Endodermal cell (in vitro differentiated cells): ENCODE data around the gene GIMAP1. TPM values are rescaled to one million over a fixed set of nuclear protein-coding genes. Genes with fewer than 3 reads are reported as not detected.

ENCODE experiments used
- DNase-seq: peaks from one replicate; pipeline ENCODE4 v3.0.0-alpha.2; 2017
- H3K27ac ChIP-seq: 2 replicates; pipeline ENCODE4 v1.5.1; 2013; ENCODE audit warnings: mild to moderate bottlenecking, low read depth, low read length, moderate library complexity
- H3K27me3 ChIP-seq: 2 replicates; pipeline ENCODE4 v1.6.1; 2013; ENCODE audit warnings: mild to moderate bottlenecking, low read length, moderate library complexity; ENCODE audit not compliant: insufficient read depth, control insufficient read depth, poor library complexity, severe bottlenecking
- H3K36me3 ChIP-seq: 2 replicates; pipeline ENCODE4 v1.7.0; 2013; ENCODE audit warnings: mild to moderate bottlenecking, low read length, moderate library complexity; ENCODE audit not compliant: control insufficient read depth, insufficient read depth
- H3K4me1 ChIP-seq: one replicate; pipeline ENCODE4 v1.7.0; 2013; ENCODE audit warnings: low read length; ENCODE audit not compliant: control insufficient read depth, insufficient read depth
- H3K4me3 ChIP-seq: 2 replicates; pipeline ENCODE4 v1.5.1; 2013; ENCODE audit warnings: mild to moderate bottlenecking, low read length, moderate library complexity
- H3K9ac ChIP-seq: 2 replicates; pipeline ENCODE4 v1.6.1; 2013; ENCODE audit warnings: mild to moderate bottlenecking, low read length, moderate library complexity; ENCODE audit not compliant: poor library complexity, severe bottlenecking; ENCODE audit errors: extremely low read depth
- H3K9me3 ChIP-seq: 2 replicates; pipeline ENCODE4 v1.6.1; 2013; ENCODE audit warnings: mild to moderate bottlenecking, low read length, moderate library complexity; ENCODE audit not compliant: control insufficient read depth
- H3K27ac Mint-ChIP-seq: 2 replicates; pipeline ENCODE4 v1.8.0; 2020; ENCODE audit warnings: mixed read lengths
- H3K27me3 Mint-ChIP-seq: 2 replicates; pipeline ENCODE4 v1.8.0; 2021; ENCODE audit warnings: mild to moderate bottlenecking, mixed read lengths; ENCODE audit not compliant: insufficient read depth
- H3K36me3 Mint-ChIP-seq: 2 replicates; pipeline ENCODE4 v1.8.0; 2020; ENCODE audit warnings: low read depth, mixed read lengths
- H3K4me1 Mint-ChIP-seq: 2 replicates; pipeline ENCODE4 v1.8.0; 2020; ENCODE audit warnings: mixed read lengths
- H3K4me3 Mint-ChIP-seq: 2 replicates; pipeline ENCODE4 v1.8.0; 2020; ENCODE audit warnings: mild to moderate bottlenecking, moderate library complexity, mixed read lengths
- H3K9me3 Mint-ChIP-seq: 2 replicates; pipeline ENCODE4 v1.8.0; 2020; ENCODE audit warnings: mild to moderate bottlenecking, mixed read lengths
- WGBS, 2 experiments: methylation state at CpG; one replicate each; pipeline versions ENCODE4 v1.1.5 to v1.1.7; 2013; ENCODE audit warnings: missing lambda C conversion rate in 2 of 2, mixed read lengths in 1 of 2; ENCODE audit not compliant: insufficient coverage in 1 of 2, insufficient read length in 1 of 2; 5-methylcytosine and 5-hydroxymethylcytosine counted together
- total RNA-seq, 2 donors: library from RNA; stranded (reverse); fragmentation: NEBNext Ultra II Directional in 1 of 2; extraction: Animal tissue kit (Norgen Biotek cat#: 25700) in 1 of 2; gene quantifications; 2 replicates in 1 of 2; 3 replicates in 1 of 2; pipeline ENCODE4 v1.2.1, GENCODE V29; 2021
- TF ChIP-seq, protein P1 (sequence below): fragments of 200-600 bp; sonication (generic); conservative IDR thresholded peaks from 2 replicates; pipeline ENCODE4 v1.5.0; 2021; ENCODE audit warnings: antibody characterized with exemption, mild to moderate bottlenecking

GIMAP1 gene
- total RNA-seq, 2 donors from 2014 or later = not detected

GRCh38 chr7:150715738-150716137 lies 675 bp upstream of the GIMAP1 start:
- Histone ChIP-seq H3K9me3 (no peaks in the 10 kb centered on the region), H3K4me3 (no peak overlapping the region), H3K36me3 (no peaks in the 10 kb centered on the region), H3K27me3 (peaks cover 49% of the 10 kb centered on the region), H3K4me1 (no peaks in the 10 kb centered on the region), H3K9ac (no peak overlapping the region), H3K27ac (no peak overlapping the region)
- H3K4me1 Mint-ChIP-seq = no peaks in the 10 kb centered on the region
- peaks cover 13% of the 10 kb centered on the region for H3K9me3 Mint-ChIP-seq
- WGBS, 2 experiments = 65 to 67% methylated on average over 4 of the region's 4 CpGs
- no peaks in the 10 kb centered on the region for H3K36me3 Mint-ChIP-seq
- no peak for DNase-seq
- TF ChIP-seq, protein P1, sequence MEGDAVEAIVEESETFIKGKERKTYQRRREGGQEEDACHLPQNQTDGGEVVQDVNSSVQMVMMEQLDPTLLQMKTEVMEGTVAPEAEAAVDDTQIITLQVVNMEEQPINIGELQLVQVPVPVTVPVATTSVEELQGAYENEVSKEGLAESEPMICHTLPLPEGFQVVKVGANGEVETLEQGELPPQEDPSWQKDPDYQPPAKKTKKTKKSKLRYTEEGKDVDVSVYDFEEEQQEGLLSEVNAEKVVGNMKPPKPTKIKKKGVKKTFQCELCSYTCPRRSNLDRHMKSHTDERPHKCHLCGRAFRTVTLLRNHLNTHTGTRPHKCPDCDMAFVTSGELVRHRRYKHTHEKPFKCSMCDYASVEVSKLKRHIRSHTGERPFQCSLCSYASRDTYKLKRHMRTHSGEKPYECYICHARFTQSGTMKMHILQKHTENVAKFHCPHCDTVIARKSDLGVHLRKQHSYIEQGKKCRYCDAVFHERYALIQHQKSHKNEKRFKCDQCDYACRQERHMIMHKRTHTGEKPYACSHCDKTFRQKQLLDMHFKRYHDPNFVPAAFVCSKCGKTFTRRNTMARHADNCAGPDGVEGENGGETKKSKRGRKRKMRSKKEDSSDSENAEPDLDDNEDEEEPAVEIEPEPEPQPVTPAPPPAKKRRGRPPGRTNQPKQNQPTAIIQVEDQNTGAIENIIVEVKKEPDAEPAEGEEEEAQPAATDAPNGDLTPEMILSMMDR = no peak
- no peak overlapping the region for H3K4me3 Mint-ChIP-seq
- H3K27me3 Mint-ChIP-seq = peaks cover 74% of the 10 kb centered on the region
- no peak overlapping the region for H3K27ac Mint-ChIP-seq

- Histone ChIP-seq H3K27ac (no peak overlapping the region), H3K27me3 (peaks cover 49% of the 10 kb centered on the region), H3K9ac (no peak overlapping the region), H3K9me3 (no peaks in the 10 kb centered on the region), H3K4me1 (no peaks in the 10 kb centered on the region), H3K36me3 (no peaks in the 10 kb centered on the region), H3K4me3 (no peak overlapping the region)
- Mint-ChIP-seq H3K27me3 (peaks cover 85% of the 10 kb centered on the region), H3K27ac (no peak overlapping the region), H3K4me3 (no peak overlapping the region), H3K4me1 (no peaks in the 10 kb centered on the region), H3K9me3 (peaks cover 13% of the 10 kb centered on the region), H3K36me3 (no peaks in the 10 kb centered on the region)
- 84 to 91% methylated on average over 4 of the region's 4 CpGs for WGBS, 2 experiments
- TF ChIP-seq, protein P1 = no peak
- no peak for DNase-seq
Measured at GRCh38 chr7:150716939-150717338, 526 bp downstream of the GIMAP1 start.

- Mint-ChIP-seq H3K27me3 (peaks cover 90% of the 10 kb centered on the region), H3K4me1 (no peaks in the 10 kb centered on the region), H3K27ac (no peak overlapping the region), H3K36me3 (no peaks in the 10 kb centered on the region), H3K4me3 (no peak overlapping the region), H3K9me3 (peaks cover 7% of the 10 kb centered on the region)
- Histone ChIP-seq H3K36me3 (no peaks in the 10 kb centered on the region), H3K27ac (no peak overlapping the region), H3K4me1 (no peaks in the 10 kb centered on the region), H3K4me3 (no peak overlapping the region), H3K9ac (no peak overlapping the region), H3K27me3 (peaks cover 57% of the 10 kb centered on the region), H3K9me3 (no peaks in the 10 kb centered on the region)
- WGBS, 2 experiments = 69 to 81% methylated on average over 4 of the region's 4 CpGs
- DNase-seq = no peak
- TF ChIP-seq, protein P1 = no peak
Measured at GRCh38 chr7:150717814-150718420, 1.5 kb downstream of the GIMAP1 start.
